B cell (primary cell): Measurements from ENCODE around the gene EIF4A3. TPM values are rescaled to one million over a fixed set of nuclear protein-coding genes. Genes with fewer than 3 reads are reported as not detected.

Source experiments
- ATAC-seq: fragments of 200-7000 bp; cut with Tn5 transposase; one replicate; pipeline ENCODE4 v1.10.0; 2021; ENCODE audit warnings: low read depth, mild to moderate bottlenecking, moderate number of reproducible peaks, moderate library complexity
- CTCF ChIA-PET: fragments of 350-600 bp; sonication (Branson Sonifier 250); formaldehyde crosslinking; loops from one replicate; lab custom pipeline; 2021; ENCODE audit warnings: antibody characterized with exemption, inconsistent platforms; lab: Charles Lee
- POLR2A ChIA-PET: fragments of 350-600 bp; sonication (Branson Sonifier 250); formaldehyde crosslinking; loops from one replicate; lab custom pipeline; 2021; ENCODE audit warnings: antibody characterized with exemption; lab: Charles Lee
- DNase-seq: peaks from one replicate; pipeline ENCODE4 v3.0.0; 2013
- H2AFZ ChIP-seq: 2 replicates; pipeline ENCODE4 v1.6.1; 2012; ENCODE audit warnings: mild to moderate bottlenecking, low read depth, low read length; ENCODE audit not compliant: insufficient read depth, poor library complexity, severe bottlenecking
- H3K27ac ChIP-seq, 2 donors: 1 replicate in 1 of 2; 2 replicates in 1 of 2; pipeline ENCODE4 v1.5.1; 2012 to 2013; ENCODE audit warnings: low read length in 2 of 2, mild to moderate bottlenecking in 2 of 2, moderate library complexity in 1 of 2
- H3K27me3 ChIP-seq, 4 experiments: fragments of 200-600 bp in 1 of 4; sonication (generic) in 1 of 4; replicated peaks in 1 of 4; 1 replicate in 2 of 4; 2 replicates in 2 of 4; pipeline versions ENCODE4 v1.6.1 to v1.7.0; 2013 to 2016; ENCODE audit warnings: low read length in 3 of 4, mild to moderate bottlenecking in 2 of 4, mixed read lengths in 1 of 4, moderate library complexity in 1 of 4; ENCODE audit not compliant: insufficient read depth in 4 of 4, control insufficient read depth in 3 of 4; ENCODE audit errors: control extremely low read depth in 1 of 4
- H3K36me3 ChIP-seq, 2 experiments: replicated peaks in 1 of 2; 1 replicate in 1 of 2; 2 replicates in 1 of 2; pipeline versions ENCODE4 v1.6.1 to v1.7.1; 2013; ENCODE audit warnings: low read length in 1 of 2; ENCODE audit not compliant: insufficient read depth in 2 of 2, control insufficient read depth in 1 of 2; ENCODE audit errors: control extremely low read depth in 1 of 2, extremely low read depth in 1 of 2
- H3K4me1 ChIP-seq, 2 donors: fragments of 200-600 bp in 1 of 2; sonication (generic) in 1 of 2; 1 replicate in 1 of 2; 2 replicates in 1 of 2; pipeline versions ENCODE4 v1.5.1 to v1.6.1; 2013 to 2017; ENCODE audit warnings: low read length in 2 of 2; ENCODE audit not compliant: control insufficient read depth in 2 of 2, insufficient read depth in 2 of 2
- H3K4me2 ChIP-seq: replicated peaks from 2 replicates; pipeline ENCODE3; 2012; ENCODE audit warnings: mild to moderate bottlenecking, low read depth, low read length; ENCODE audit not compliant: poor library complexity, severe bottlenecking
- H3K4me3 ChIP-seq, 5 experiments: fragments of 200-600 bp in 1 of 5; sonication (generic) in 1 of 5; 1 replicate in 3 of 5; 2 replicates in 2 of 5; pipeline versions ENCODE4 v1.5.1 to v1.7.0; 2011 to 2016; ENCODE audit warnings: low read length in 4 of 5, mild to moderate bottlenecking in 4 of 5, low read depth in 2 of 5, control low read depth in 1 of 5, moderate library complexity in 1 of 5; ENCODE audit not compliant: insufficient read depth in 1 of 5; ENCODE audit errors: control extremely low read depth in 1 of 5, extremely low read depth in 1 of 5
- H3K79me2 ChIP-seq: fragments of 200-600 bp; sonication (generic); one replicate; pipeline ENCODE4 v1.6.0; 2016; ENCODE audit warnings: low read length; ENCODE audit not compliant: control insufficient read depth, insufficient read depth
- H3K9ac ChIP-seq: fragments of 200-600 bp; sonication (generic); 2 replicates; pipeline ENCODE4 v1.6.1; 2017; ENCODE audit warnings: mild to moderate bottlenecking, low read length, moderate library complexity
- H3K9me3 ChIP-seq, 3 donors: one replicate each; pipeline versions ENCODE4 v1.6.1 to v1.7.1; 2013; ENCODE audit warnings: low read length in 2 of 3; ENCODE audit not compliant: control insufficient read depth in 2 of 3, insufficient read depth in 1 of 3; ENCODE audit errors: control extremely low read depth in 1 of 3
- H4K20me1 ChIP-seq: 2 replicates; pipeline ENCODE4 v1.6.0; 2012; ENCODE audit warnings: mild to moderate bottlenecking, low read length; ENCODE audit not compliant: insufficient read depth, control insufficient read depth, poor library complexity, severe bottlenecking
- H3K27ac Mint-ChIP-seq: one replicate; pipeline ENCODE4 v1.8.0; 2021; ENCODE audit warnings: mixed read lengths
- H3K27me3 Mint-ChIP-seq: one replicate; pipeline ENCODE4 v1.8.0; 2021; ENCODE audit warnings: mixed read lengths
- H3K4me1 Mint-ChIP-seq: one replicate; pipeline ENCODE4 v1.8.0; 2021; ENCODE audit warnings: mixed read lengths
- H3K4me3 Mint-ChIP-seq: one replicate; pipeline ENCODE4 v1.8.0; 2021; ENCODE audit warnings: mixed read lengths
- H3K9me3 Mint-ChIP-seq: one replicate; pipeline ENCODE4 v1.8.0; 2022; ENCODE audit warnings: mixed read lengths; ENCODE audit not compliant: insufficient read depth
- EZH2 ChIP-seq: IDR thresholded peaks from 2 replicates; pipeline ENCODE4 v1.6.1; 2012; ENCODE audit warnings: borderline replicate concordance, low read depth, mild to moderate bottlenecking, moderate library complexity, low read length; ENCODE audit not compliant: insufficient read depth, poor library complexity, severe bottlenecking
- WGBS: methylation state at CpG from one replicate; pipeline ENCODE4 v1.1.5; 2013; ENCODE audit warnings: missing lambda C conversion rate; ENCODE audit not compliant: insufficient coverage; 5-methylcytosine and 5-hydroxymethylcytosine counted together
- intact Hi-C: fragments of 100-400 bp; cut with micrococcal nuclease; formaldehyde crosslinking; loops from one replicate; pipeline ENCODE4 v1.10.0; 2022
- polyA plus RNA-seq: library from polyadenylated mRNA; depleted of rRNA; stranded (reverse); fragments of >200 nt; gene quantifications from 2 replicates; pipeline ENCODE4 v1.2.3, GENCODE V29; 2012
- total RNA-seq, 2 donors: library from RNA; stranded (reverse); fragments of 120-200 nt in 1 of 2; gene quantifications; 1 replicate in 1 of 2; 2 replicates in 1 of 2; pipeline versions ENCODE4 v1.2.3 to v1.2.4, GENCODE V29; 2013 to 2022
- TF ChIP-seq, protein P1 (sequence below): fragments of 200-600 bp; IDR thresholded peaks from one replicate; pipeline ENCODE4 v1.8.0; 2022; ENCODE audit warnings: antibody characterized with exemption, mild to moderate bottlenecking

The EIF4A3 gene
- total and polyA plus RNA-seq, 2 donors (not counting 1 experiment from before 2014, with no cell fraction given), result 86.0 to 137 TPM

GRCh38 chr17:80097844-80098691 is 48.9 kb downstream of the EIF4A3 start:
- CTCF ChIA-PET, result no interaction called here

More at GRCh38 chr17:80097844-80098691, 48.9 kb downstream of the EIF4A3 start:
- no peak for DNase-seq
- Histone ChIP-seq H3K9me3 (no peaks in the 10 kb centered on the region), H3K4me3 (no peak overlapping the region), H3K4me1 (peaks cover 14 to 22% of the 10 kb centered on the region in 2 donors), H3K27ac (no peak overlapping the region), H3K36me3 (no peaks in the 10 kb centered on the region), H3K27me3 (peaks cover 0 to 3% (median 0%) of the 10 kb centered on the region in 4 experiments), H2AFZ (no peak overlapping the region), H4K20me1 (no peaks in the 10 kb centered on the region), H3K4me2 (no peak overlapping the region), H3K9ac (no peak overlapping the region), H3K79me2 (no peaks in the 10 kb centered on the region)
- TF ChIP-seq, protein P1, sequence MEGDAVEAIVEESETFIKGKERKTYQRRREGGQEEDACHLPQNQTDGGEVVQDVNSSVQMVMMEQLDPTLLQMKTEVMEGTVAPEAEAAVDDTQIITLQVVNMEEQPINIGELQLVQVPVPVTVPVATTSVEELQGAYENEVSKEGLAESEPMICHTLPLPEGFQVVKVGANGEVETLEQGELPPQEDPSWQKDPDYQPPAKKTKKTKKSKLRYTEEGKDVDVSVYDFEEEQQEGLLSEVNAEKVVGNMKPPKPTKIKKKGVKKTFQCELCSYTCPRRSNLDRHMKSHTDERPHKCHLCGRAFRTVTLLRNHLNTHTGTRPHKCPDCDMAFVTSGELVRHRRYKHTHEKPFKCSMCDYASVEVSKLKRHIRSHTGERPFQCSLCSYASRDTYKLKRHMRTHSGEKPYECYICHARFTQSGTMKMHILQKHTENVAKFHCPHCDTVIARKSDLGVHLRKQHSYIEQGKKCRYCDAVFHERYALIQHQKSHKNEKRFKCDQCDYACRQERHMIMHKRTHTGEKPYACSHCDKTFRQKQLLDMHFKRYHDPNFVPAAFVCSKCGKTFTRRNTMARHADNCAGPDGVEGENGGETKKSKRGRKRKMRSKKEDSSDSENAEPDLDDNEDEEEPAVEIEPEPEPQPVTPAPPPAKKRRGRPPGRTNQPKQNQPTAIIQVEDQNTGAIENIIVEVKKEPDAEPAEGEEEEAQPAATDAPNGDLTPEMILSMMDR, result no peak
- TF ChIP-seq EZH2, result no peak
- Mint-ChIP-seq H3K9me3 (no peaks in the 10 kb centered on the region), H3K27ac (no peak overlapping the region), H3K4me3 (no peak overlapping the region), H3K27me3 (no peaks in the 10 kb centered on the region), H3K4me1 (peaks cover 22% of the 10 kb centered on the region)
- POLR2A ChIA-PET, result interaction anchor here (0.7 kb wide), 2 partner anchors 12 to 16 kb away, joined by 3 to 8 read pairs; no protein-coding TSS in a partner anchor
- WGBS, result 89% methylated on average over 21 of the region's 23 CpGs
- no peak for ATAC-seq
- intact Hi-C loops, result no loop called here
